ENCODE measurements around the gene MYRF.
A peak's percentile ranks its signal among the peaks of the same experiment; 100 is the strongest.

MYRF gene

DNA sequence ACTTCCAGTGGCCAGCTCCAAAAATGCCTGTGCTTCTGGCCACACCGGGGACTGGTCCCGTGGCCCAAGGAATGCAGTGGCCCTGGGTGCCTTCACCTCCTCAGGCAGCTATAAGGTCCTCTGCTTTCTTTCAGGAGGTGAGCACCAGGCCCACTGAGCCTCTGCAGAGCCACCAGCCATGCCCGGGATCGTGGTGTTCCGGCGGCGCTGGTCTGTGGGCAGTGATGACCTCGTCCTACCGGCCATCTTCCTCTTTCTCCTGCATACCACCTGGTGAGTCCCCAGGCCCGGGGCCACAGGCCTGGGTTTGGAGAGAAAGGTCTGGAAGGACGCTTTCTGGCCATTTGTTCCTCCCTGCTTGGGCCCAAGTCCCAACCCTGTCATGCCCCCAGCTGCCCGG, 32.5 kb upstream of the MYRF start:
- DNase-seq, result no peak

DNA sequence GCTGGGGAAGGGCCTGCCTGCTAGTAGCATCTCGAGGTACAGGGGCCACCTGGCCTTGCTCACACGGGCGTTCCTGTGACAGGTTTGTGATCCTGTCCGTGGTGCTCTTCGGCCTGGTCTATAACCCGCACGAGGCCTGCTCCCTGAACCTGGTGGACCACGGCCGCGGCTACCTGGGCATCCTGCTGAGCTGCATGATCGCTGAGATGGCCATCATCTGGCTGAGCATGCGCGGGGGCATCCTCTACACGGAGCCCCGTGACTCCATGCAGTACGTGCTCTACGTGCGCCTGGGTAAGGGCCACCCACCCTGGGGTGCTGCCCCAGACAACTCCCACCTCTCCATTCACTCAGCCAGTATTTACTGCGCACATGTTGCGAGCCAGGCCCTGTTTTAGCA, 31.8 kb upstream of the MYRF start:
- DNase-seq, result no peak

DNA sequence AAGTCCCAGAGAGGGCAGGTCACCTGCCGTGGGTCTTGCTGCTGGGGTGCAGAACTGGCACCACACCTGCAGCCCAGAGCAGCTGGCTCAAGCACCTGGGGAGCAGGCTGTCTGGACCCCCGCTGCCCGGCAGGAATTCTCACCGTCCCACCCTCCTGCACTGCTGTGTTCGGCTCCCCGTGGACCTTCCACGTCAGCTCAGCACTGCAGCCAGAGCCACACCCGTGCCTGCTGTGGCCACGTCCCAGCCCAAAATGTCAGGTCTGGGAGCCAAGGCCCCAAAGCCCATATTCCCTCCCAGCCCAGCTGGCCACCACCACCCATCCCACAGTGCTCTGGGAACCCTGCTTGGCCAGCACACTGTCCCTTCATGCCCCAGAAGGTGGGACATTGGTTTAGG, 28.0 kb upstream of the MYRF start:
- no peak for DNase-seq

GRCh38 chr11:61725781-61726231, 26.6 kb upstream of the MYRF start:
- DNase-seq, result no peak

GRCh38 chr11:61726775-61727174, 25.7 kb upstream of the MYRF start:
- DNase-seq, result no peak

DNA sequence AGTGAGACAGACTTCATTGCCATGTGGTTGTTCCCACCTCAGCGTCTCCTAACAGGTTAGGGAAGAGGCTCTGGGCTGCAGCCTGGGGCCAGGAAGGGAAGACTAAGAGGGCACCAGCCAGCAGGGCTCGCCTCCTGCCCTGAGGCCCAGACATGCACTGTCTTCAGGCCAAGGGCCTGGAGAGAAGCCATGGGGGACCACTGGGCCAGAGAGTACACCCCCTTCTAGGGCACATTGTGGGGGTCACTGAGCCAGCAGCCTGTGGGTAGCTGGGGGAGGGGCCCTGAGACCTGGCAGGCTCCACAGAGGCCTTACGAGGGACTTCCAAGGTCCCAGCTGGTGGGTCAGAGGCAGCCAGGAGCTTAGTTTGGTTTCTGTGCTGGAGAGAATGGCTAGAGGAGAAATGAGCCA, 25.0 kb upstream of the MYRF start:
- DNase-seq, result no peak

- DNase-seq, result no peak
Observed at GRCh38 chr11:61728066-61728939, 24.1 kb upstream of the MYRF start.

- no peak for DNase-seq
Observed at GRCh38 chr11:61728940-61729219, 23.6 kb upstream of the MYRF start.

- DNase-seq, result no peak
Observed at GRCh38 chr11:61730240-61730994, 22.0 kb upstream of the MYRF start.

DNA sequence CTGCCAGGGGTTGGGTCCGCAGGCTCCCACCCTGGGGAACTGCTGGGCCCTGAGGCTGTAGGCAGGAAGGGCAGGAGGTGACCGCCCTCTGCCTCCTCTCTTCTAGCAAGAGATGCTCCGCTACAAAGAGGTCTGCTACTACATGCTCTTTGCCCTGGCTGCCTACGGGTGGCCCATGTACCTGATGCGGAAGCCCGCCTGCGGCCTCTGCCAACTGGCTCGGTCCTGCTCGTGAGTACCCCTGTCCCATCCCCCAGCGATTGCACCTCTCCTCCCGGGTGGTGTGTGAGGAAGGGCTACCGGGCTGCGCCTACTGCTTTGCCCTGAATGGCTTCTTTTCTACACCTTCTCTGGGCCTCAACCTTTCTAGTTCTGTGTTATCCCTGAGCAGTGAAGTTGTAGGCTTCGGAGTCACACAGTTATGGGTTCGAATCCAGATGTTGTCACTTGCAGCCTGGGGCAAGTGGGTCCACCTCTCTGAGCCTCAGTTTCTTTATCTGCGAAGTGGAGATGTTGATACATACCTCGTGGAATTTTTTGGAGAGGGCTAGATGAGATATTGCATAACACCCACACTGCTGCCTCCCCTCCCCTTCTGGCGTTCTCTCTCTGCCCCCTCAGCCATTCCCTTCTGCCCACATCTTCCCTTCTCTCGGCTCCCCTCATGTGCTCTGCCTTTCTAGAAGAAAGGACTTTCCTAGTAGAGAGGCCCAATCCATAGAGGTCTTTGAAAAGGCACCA, 21.1 kb upstream of the MYRF start:
- no peak for DNase-seq

- no peak for DNase-seq
Observed at GRCh38 chr11:61731952-61732675, 20.3 kb upstream of the MYRF start.

DNA sequence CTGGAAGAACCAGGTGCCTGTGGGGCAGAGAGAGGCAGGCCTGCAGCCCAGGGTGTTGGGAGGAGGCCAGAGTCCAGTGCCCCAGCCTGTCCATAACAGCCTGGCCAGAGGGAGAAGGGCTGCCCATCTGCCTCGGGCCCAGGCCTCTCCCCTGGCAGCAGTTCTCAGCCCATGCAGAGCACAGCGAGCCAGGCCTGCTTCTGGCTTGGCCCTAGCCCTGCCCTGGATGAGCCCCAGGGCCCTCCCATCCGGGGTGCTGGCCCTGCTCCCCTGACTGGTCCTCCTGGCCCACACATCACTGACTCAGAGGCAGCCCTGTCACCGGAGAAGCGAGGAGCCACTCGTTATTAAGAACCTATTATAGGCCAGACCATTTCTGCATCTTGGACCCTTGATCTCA, 19.7 kb upstream of the MYRF start:
- DNase-seq, result no peak

DNA sequence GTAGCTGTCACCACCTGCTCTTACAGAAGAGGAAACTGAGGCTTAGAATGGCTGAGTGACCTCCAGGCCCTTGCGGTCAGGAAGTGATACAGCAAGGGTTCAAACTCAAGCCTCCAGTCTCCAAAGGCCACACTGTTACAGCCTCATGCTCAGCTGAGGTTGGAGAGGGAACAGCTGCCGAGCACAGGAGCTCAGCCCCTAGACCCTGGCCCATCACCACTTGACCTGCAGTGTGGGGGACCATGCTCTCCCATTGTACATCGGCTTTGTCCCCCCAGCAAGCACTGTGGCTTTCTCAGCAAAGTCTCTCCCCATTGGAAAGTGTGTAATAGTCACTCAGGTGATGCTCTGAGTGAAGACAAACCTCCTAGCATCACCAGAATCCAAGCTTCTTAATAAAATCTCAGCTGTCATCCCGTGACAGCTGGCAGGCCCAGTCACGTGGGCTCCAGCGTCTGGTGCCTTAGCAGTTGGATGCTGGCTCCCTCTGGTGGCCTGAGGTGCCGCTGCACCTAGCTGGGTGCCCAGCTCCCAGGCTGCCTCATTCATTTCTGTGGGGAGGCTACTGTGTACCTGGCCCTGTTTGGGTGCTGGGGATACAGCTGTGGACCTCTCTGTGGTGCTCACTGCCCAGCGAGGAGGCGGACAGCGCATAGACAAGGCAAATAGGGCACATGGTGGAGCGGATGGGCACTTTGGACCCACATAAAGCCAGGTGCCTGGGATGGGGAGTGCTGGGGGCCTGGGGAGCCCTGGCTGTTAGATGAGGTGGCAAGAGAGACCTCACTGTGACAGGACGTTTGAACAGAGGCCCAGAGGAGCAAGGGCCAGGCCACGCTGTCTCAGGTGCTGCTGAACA, 19.1 kb upstream of the MYRF start:
- peak; percentile 5 for DNase-seq

DNA sequence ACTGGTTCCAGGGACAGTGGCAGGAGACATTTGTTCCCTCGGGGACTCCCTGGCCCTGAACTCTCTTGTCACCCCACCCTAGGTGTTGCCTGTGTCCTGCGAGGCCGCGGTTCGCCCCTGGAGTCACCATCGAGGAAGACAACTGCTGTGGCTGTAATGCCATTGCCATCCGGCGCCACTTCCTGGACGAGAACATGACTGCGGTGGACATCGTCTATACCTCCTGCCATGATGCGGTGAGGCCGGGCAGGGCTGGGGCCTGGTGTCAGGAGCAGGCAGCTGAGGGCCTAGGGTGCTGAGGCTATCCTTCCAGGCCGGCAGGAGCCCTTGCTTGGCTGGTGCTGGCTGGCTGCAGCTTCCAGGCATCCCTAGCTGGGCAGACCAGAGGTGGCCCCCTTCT, 17.7 kb upstream of the MYRF start:
- no peak for DNase-seq

- no peak for DNase-seq
Observed at GRCh38 chr11:61735391-61735790, 17.0 kb upstream of the MYRF start.

DNA sequence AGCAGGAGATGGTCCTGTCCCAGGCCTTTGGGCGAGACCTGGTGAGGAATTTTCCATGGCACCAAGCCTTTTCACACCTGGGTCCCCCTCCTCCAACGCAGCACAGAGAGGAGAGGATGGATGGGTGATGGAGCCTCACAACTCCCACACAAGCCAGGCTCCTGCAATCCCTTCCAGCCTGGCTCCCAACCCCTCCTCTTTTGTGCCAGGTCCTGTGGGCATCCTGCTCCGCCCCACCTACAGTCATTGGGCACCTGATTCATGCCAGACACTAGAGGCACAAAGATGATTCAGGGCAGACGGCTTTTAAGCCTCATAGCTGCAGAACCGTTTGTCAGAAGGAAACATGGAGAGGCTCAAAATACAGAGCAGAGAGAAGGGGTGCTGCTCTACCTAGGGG, 16.1 kb upstream of the MYRF start:
- no peak for DNase-seq

DNA sequence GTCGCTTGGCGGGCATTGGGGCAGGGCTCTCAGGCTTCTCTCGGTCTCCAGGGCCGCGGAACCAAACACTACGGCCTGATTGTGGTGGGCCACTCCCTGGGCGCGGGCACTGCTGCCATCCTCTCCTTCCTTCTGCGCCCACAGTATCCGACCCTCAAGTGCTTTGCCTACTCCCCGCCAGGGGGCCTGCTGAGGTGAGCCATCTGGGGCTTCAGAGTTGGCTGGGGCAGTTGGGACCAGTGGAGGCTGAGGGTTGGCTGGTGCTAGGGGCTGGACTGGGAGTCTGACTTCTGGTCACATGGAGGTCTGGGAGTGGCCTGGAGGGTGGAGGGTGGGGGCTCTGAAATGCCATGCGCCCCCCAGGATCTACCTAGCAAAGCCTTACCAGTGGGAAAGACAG, 15.3 kb upstream of the MYRF start:
- no peak for DNase-seq

GRCh38 chr11:61737636-61738386, 14.6 kb upstream of the MYRF start:
- DNase-seq, result no peak

DNA sequence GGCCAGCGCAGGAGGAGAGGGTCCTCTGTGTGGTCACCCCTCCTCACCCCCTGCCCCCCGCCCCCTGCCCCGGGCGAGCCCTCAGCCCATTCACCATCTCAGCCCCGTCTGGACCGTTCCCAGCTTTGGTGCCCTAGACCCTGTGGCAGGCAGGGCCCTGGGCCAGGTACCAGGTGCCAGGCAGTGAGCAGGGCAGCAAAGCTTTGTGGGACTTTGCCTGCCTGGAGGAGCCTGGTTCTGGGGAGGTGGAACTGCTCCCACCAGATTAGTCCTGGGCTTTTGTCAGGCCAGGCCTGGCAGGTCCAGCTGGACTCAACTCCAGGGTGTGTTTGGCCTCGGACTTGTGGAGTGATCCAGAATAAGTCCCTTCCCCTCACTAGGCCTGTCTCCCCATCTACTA, 13.7 kb upstream of the MYRF start:
- DNase-seq, result no peak

GRCh38 chr11:61739413-61739812, 13.0 kb upstream of the MYRF start:
- DNase-seq, result no peak

GRCh38 chr11:61739966-61740365, 12.5 kb upstream of the MYRF start:
- DNase-seq, result no peak
